H1 (cell line): ENCODE data around the gene RDH5.

Experiments used
- ATF3 ChIP-seq: IDR thresholded peaks from 2 replicates; pipeline ENCODE4 v1.6.1; 2011; ENCODE audit warnings: low read depth, mild to moderate bottlenecking, low read length; ENCODE audit not compliant: insufficient read depth
- EGR1 ChIP-seq: IDR thresholded peaks from 2 replicates; pipeline ENCODE4 v1.6.1; 2011; ENCODE audit warnings: low read depth, low read length, borderline replicate concordance
- JUND ChIP-seq: IDR thresholded peaks from 2 replicates; pipeline ENCODE4 v1.6.1; 2011; ENCODE audit warnings: mild to moderate bottlenecking, improper control_type of control experiment, low read length
- MAFK ChIP-seq: IDR thresholded peaks from 2 replicates; pipeline ENCODE4 v1.6.1; 2012; ENCODE audit warnings: low read depth, mild to moderate bottlenecking, improper control_type of control experiment, low read length
- POLR2AphosphoS5 ChIP-seq: IDR thresholded peaks from 2 replicates; pipeline ENCODE4 v1.6.1; 2011; ENCODE audit warnings: low read depth, low read length
- SRF ChIP-seq: IDR thresholded peaks from 2 replicates; pipeline ENCODE4 v1.6.1; 2011; ENCODE audit warnings: mild to moderate bottlenecking, low read depth, low read length, moderate library complexity
- TBP ChIP-seq: IDR thresholded peaks from 2 replicates; pipeline ENCODE4 v1.6.1; 2011; ENCODE audit warnings: low read depth, low read length, improper control_type of control experiment
- TF ChIP-seq, protein P1 (sequence below), 3 experiments: IDR thresholded peaks; 1 replicate in 2 of 3; 2 replicates in 1 of 3; pipeline versions ENCODE4 v1.5.1 to v1.6.1; 2011; ENCODE audit warnings: low read length in 3 of 3, mild to moderate bottlenecking in 3 of 3, inconsistent platforms in 2 of 3, low read depth in 1 of 3, moderate library complexity in 1 of 3; ENCODE audit not compliant: insufficient read depth in 1 of 3; ENCODE audit errors: control extremely low read depth in 1 of 3

DNA sequence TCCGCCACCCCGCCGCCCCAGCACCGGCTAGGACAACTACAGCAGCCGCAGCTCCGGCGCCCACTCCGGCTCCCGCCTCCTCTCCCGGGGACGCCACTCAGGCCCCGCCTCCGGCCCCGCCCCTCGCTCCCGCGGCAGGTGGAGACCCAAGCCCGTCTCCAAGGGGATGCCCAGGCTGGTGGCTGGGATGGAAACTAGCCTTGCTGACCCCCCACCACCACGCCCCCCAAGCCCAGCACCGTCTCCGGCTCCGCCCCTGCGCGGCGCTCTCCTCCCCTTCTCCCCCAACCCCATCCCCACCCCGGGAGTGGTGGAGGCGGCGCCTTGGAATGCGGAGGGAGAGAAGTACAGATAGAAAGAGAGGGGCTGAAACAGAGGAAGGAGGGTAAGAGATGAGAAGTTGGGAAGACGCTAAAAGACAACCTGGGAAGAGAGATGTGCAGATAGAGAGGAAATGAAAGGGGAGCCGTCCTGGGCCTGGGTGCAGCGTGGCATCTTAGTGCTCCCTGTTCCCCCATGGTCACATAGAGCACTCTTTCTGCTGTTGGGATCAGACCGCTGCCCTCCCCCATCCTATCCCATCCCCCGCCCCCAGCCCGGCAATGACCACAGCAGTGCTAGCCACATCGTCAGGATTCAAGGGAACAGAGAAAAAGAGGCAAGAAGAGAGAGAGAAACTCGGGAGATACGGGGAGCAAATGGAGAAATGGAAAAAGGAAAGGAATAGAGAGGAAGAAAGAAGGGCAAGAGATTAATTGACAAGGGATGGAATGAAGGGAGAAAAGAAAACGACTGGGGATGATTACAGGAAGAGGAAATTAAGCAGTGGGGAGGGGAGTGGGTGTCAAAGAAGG, 12.1 kb upstream of the RDH5 start, which contains the start of gene ITGA7:
- TF ChIP-seq TBP, result no peak
- 0 out of 2 replicates have a peak, but pooled peaks have one; percentile 2 for TF ChIP-seq EGR1
- TF ChIP-seq SRF, result no peak
- no peak for TF ChIP-seq ATF3
- TF ChIP-seq JUND, result no peak
- TF ChIP-seq, protein P1, sequence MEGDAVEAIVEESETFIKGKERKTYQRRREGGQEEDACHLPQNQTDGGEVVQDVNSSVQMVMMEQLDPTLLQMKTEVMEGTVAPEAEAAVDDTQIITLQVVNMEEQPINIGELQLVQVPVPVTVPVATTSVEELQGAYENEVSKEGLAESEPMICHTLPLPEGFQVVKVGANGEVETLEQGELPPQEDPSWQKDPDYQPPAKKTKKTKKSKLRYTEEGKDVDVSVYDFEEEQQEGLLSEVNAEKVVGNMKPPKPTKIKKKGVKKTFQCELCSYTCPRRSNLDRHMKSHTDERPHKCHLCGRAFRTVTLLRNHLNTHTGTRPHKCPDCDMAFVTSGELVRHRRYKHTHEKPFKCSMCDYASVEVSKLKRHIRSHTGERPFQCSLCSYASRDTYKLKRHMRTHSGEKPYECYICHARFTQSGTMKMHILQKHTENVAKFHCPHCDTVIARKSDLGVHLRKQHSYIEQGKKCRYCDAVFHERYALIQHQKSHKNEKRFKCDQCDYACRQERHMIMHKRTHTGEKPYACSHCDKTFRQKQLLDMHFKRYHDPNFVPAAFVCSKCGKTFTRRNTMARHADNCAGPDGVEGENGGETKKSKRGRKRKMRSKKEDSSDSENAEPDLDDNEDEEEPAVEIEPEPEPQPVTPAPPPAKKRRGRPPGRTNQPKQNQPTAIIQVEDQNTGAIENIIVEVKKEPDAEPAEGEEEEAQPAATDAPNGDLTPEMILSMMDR (IDR thresholded peaks at IDR 0.05; ENCODE audit: control extremely low read depth in 1 of 3, insufficient read depth in 1 of 3, low read depth in 1 of 3, low read length in 3 of 3), result no peak
- TF ChIP-seq POLR2AphosphoS5, result no peak; the same call in 1 of the 2 replicates
- no peak for TF ChIP-seq MAFK
